KMS-11 (cell line): ENCODE data around the gene OSGEPL1.
A peak's percentile ranks its signal among the peaks of the same experiment; 100 is the strongest.
"Not testable (repeated sequence)": the region's sequence is repeated elsewhere in the genome, so short reads cannot be mapped to it uniquely, and the experiment has no call there.

ENCODE experiments used
- H2AFZ ChIP-seq: fragments of 200-600 bp; sonication (generic); 2 replicates; pipeline ENCODE4 v1.6.1; 2016; ENCODE audit warnings: antibody characterized with exemption, mixed run types, low read depth
- H3K27ac ChIP-seq: fragments of 200-600 bp; sonication (generic); 2 replicates; pipeline ENCODE4 v1.6.1; 2016; ENCODE audit warnings: mild to moderate bottlenecking, mixed run types
- H3K27me3 ChIP-seq: fragments of 200-600 bp; sonication (generic); 2 replicates; pipeline ENCODE4 v1.6.1; 2017; ENCODE audit warnings: mild to moderate bottlenecking, low read depth, mixed run types, moderate library complexity; ENCODE audit not compliant: insufficient read depth
- H3K36me3 ChIP-seq: fragments of 200-600 bp; sonication (generic); 2 replicates; pipeline ENCODE4 v1.6.1; 2017; ENCODE audit warnings: mild to moderate bottlenecking, mixed run types; ENCODE audit not compliant: insufficient read depth
- H3K4me1 ChIP-seq: fragments of 200-600 bp; sonication (generic); 2 replicates; pipeline ENCODE4 v1.6.1; 2016; ENCODE audit warnings: mild to moderate bottlenecking, low read depth, mixed run types; ENCODE audit not compliant: poor library complexity, severe bottlenecking
- H3K4me2 ChIP-seq: fragments of 200-600 bp; sonication (generic); 2 replicates; pipeline ENCODE4 v1.7.0; 2016; ENCODE audit warnings: mild to moderate bottlenecking, mixed run types
- H3K4me3 ChIP-seq: fragments of 200-600 bp; sonication (generic); IDR thresholded peaks from 2 replicates; pipeline ENCODE4 v1.6.1; 2017; ENCODE audit warnings: low read depth, low read length, mixed read lengths; ENCODE audit not compliant: insufficient read depth
- H3K79me2 ChIP-seq: fragments of 200-600 bp; sonication (generic); 2 replicates; pipeline ENCODE4 v1.6.1; 2016; ENCODE audit warnings: low read depth, mixed run types; ENCODE audit not compliant: insufficient read depth
- H3K9ac ChIP-seq: fragments of 200-600 bp; sonication (generic); 2 replicates; pipeline ENCODE4 v1.6.1; 2016; ENCODE audit warnings: mild to moderate bottlenecking, mixed run types
- H4K20me1 ChIP-seq: fragments of 200-600 bp; sonication (generic); 2 replicates; pipeline ENCODE4 v1.6.1; 2016; ENCODE audit warnings: mild to moderate bottlenecking, mixed run types; ENCODE audit not compliant: insufficient read depth
- CTCF ChIP-seq: fragments of 200-600 bp; sonication (generic); conservative IDR thresholded peaks from 2 replicates; pipeline ENCODE4 v1.6.1; 2017; ENCODE audit warnings: low read depth, mild to moderate bottlenecking, antibody characterized with exemption, low read length, moderate library complexity, mixed read lengths

The OSGEPL1 gene

GRCh38 chr2:189772212-189772611, 9.6 kb upstream of the OSGEPL1 start:
- no peak overlapping the region for H2AFZ ChIP-seq
- H3K36me3 ChIP-seq: peaks cover 3% of the 10 kb centered on the region; the same call in 1 of the 2 replicates
- H3K9ac ChIP-seq: no peak overlapping the region
- no peak overlapping the region for H3K4me2 ChIP-seq
- no peaks in the 10 kb centered on the region for H3K79me2 ChIP-seq
- no peak for TF ChIP-seq CTCF
- no peak overlapping the region for H3K27ac ChIP-seq
- H4K20me1 ChIP-seq: no peaks in the 10 kb centered on the region
- H3K4me1 ChIP-seq: no peaks in the 10 kb centered on the region
- no peaks in the 10 kb centered on the region for H3K27me3 ChIP-seq
- no peak overlapping the region for H3K4me3 ChIP-seq

DNA sequence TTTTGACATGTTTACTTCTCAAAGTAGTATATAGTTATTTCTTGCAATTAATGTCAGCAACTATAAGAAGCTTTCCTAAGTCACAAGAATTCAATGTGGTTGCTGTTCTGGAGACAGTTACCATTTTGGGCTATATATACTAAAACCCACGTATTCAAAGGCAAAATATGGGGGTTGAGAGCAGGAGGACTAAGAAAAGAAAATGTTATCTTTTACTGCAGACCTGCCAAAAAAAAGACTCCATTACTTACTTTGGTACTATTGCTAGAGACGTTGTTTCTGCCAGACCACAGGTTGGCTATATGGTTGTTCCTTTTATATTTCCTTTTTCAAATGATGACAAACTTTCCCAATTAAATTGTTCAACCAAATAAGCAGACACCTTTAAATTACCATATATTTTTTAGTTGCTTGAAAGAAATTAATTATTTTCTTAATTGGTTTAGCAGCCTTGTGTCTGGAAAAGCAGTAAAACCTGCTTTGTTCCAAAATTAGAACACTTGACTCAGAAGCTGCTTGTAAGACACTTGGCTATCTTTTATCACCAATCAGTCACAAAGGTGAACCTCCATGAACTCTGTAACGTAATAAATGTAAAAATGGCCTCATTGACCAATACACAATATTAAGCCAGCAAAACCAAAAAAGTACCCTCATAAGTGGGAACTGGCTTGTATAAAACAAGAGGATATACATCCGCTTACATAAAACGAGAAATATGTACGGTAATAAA, 8.2 kb upstream of the OSGEPL1 start:
- no peaks in the 10 kb centered on the region; the same call in 1 of the 2 replicates for H3K36me3 ChIP-seq
- no peaks in the 10 kb centered on the region for H3K4me1 ChIP-seq
- no peak overlapping the region for H2AFZ ChIP-seq
- no peaks in the 10 kb centered on the region for H4K20me1 ChIP-seq
- H3K79me2 ChIP-seq: no peaks in the 10 kb centered on the region
- no peaks in the 10 kb centered on the region for H3K27me3 ChIP-seq
- no peak overlapping the region for H3K9ac ChIP-seq
- no peak overlapping the region for H3K4me3 ChIP-seq
- no peak overlapping the region for H3K27ac ChIP-seq
- H3K4me2 ChIP-seq: no peak overlapping the region
- no peak for TF ChIP-seq CTCF

DNA sequence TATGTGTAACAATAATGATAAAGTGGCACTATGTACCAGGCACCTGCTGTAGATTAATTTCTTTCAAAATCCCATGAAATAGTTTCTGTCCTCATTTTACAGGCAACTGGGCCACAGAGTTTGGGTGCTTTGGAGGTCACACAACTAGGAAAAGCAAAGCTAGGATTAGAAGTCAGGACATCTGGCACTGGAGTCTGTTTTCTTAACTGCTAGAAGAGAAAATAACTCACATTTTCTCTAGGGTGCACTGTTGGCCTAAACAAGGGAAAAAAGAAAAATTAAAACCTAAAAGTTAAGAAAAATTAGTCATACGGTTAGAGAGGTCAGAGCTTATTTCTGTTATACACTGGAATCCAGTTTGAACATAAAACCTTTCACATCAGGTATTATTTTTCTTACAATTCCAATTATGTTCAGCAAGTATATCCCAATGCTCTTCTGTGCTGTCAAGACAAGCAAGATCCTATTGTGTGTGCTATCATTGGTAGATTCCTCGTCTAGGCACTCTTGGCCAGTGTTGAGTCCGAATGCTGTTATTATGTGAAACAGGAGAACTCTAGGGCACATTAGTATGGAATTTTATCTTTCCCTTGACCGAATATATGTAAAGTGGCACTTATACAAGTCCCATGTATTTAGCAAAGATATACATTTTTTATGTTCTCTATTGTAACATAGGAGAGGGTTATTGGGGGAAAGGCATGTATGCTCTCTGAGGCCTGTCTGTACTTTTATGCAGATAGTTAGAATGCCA, 1.5 kb upstream of the OSGEPL1 start:
- H3K4me3 ChIP-seq: peak overlapping the region; percentile 11
- H3K79me2 ChIP-seq: peaks cover 6% of the 10 kb centered on the region; the same call in 1 of the 2 replicates
- TF ChIP-seq CTCF: 0 out of 2 replicates have a peak, but pooled peaks have one; percentile 10
- H2AFZ ChIP-seq: peak overlapping the region; percentile 94
- peak overlapping the region; percentile 75; the same call in 1 of the 2 replicates for H3K9ac ChIP-seq
- H3K4me1 ChIP-seq: peaks cover 20% of the 10 kb centered on the region
- H3K27me3 ChIP-seq: no peaks in the 10 kb centered on the region
- no peaks in the 10 kb centered on the region for H4K20me1 ChIP-seq
- no peaks in the 10 kb centered on the region for H3K36me3 ChIP-seq
- H3K4me2 ChIP-seq: peak overlapping the region; percentile 81
- peak overlapping the region; percentile 79 for H3K27ac ChIP-seq

GRCh38 chr2:189762229-189762550, 402 bp downstream of the OSGEPL1 start:
- Histone ChIP-seq H3K4me2 (peak overlapping the region; percentile 83), H4K20me1 (no peaks in the 10 kb centered on the region), H3K27me3 (no peaks in the 10 kb centered on the region), H2AFZ (peak overlapping the region; percentile 94), H3K27ac (peak overlapping the region; percentile 79), H3K36me3 (no peaks in the 10 kb centered on the region), H3K9ac (peak overlapping the region; percentile 75), H3K4me3 (peak overlapping the region; percentile 56), H3K4me1 (peaks cover 20% of the 10 kb centered on the region), H3K79me2 (peaks cover 6% of the 10 kb centered on the region; the same call in 1 of the 2 replicates)
- TF ChIP-seq CTCF: no peak

DNA sequence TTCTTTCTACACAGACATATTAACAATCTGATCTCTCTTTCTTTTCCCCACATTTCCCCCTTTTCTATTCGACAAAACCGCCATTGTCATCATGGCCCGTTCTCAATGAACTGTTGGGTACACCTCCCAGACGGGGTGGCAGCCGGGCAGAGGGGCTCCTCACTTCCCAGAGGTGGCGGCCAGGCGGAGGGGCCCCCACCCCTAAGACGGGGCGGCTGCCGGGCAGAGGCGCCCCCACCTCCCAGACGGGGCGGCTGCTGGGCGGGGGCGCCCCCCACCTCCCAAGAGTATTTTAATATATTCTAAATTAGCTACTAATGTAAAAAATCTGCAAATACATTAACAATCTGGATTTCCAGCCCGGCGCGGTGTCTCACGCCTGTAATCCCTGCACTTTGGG, 2.4 kb downstream of the OSGEPL1 start:
- H3K36me3 ChIP-seq, H3K4me2 ChIP-seq, H3K9ac ChIP-seq, H4K20me1 ChIP-seq, H3K27me3 ChIP-seq, H3K79me2 ChIP-seq, H3K27ac ChIP-seq, H3K4me3 ChIP-seq, H2AFZ ChIP-seq: not testable (repeated sequence)
- H3K4me1 ChIP-seq: peaks cover 20% of the 10 kb centered on the region
